Esophagus muscularis mucosa (tissue), 4 donors: ENCODE measurements around the gene COMMD4.

ENCODE experiments used
- CTCF ChIP-seq, 3 experiments: fragments of 200-600 bp in 2 of 3; fragments of 450-650 bp in 1 of 3; sonication (generic) in 2 of 3; IDR thresholded peaks; one replicate each; pipeline ENCODE4 v1.5.1; 2017 to 2019; ENCODE audit warnings: antibody characterized with exemption in 3 of 3, mild to moderate bottlenecking in 2 of 3, moderate library complexity in 1 of 3
- EP300 ChIP-seq: sonication (generic); formaldehyde crosslinking; IDR thresholded peaks from one replicate; pipeline ENCODE4 v1.6.1; 2017; ENCODE audit warnings: antibody characterized with exemption
- POLR2A ChIP-seq: fragments of 450-650 bp; IDR thresholded peaks from one replicate; pipeline ENCODE4 v1.6.1; 2017; ENCODE audit warnings: antibody characterized with exemption, moderate library complexity, mild to moderate bottlenecking, low read depth
- POLR2AphosphoS5 ChIP-seq, 2 donors: sonication (generic); formaldehyde crosslinking; IDR thresholded peaks; one replicate each; pipeline ENCODE4 v1.6.1; 2017; ENCODE audit warnings: antibody characterized with exemption in 2 of 2

- TF ChIP-seq CTCF (IDR thresholded peaks at IDR 0.05), result no peak
- no peak for TF ChIP-seq EP300
- TF ChIP-seq POLR2AphosphoS5 (IDR thresholded peaks at IDR 0.05), result no peak
- no peak for TF ChIP-seq POLR2A
These were observed 32.9 kb downstream of the COMMD4 start for GRCh38 chr15:75368689-75369239.
